Neural cell (in vitro differentiated cells): Measurements from ENCODE around the gene MYMK. TPM values are rescaled to one million over a fixed set of nuclear protein-coding genes. Genes with fewer than 3 reads are reported as not detected.

Experiments
- H2AFZ ChIP-seq: fragments of 200-600, 300-800 bp; sonication (generic), shearing (Covaris generic); 2 replicates; pipeline ENCODE4 v1.6.0; 2014; ENCODE audit warnings: low read depth, mild to moderate bottlenecking, antibody characterized with exemption, low read length, moderate library complexity
- H3F3A ChIP-seq: fragments of 200-600 bp; shearing (Covaris generic); 2 replicates; pipeline ENCODE4 v1.6.1; 2016; ENCODE audit warnings: mild to moderate bottlenecking, moderate library complexity, mixed read lengths, antibody characterized with exemption, low read length; ENCODE audit not compliant: insufficient read depth, poor library complexity, severe bottlenecking
- H3K27ac ChIP-seq: fragments of 200-600, 300-800 bp; sonication (generic), shearing (Covaris generic); 2 replicates; pipeline ENCODE4 v1.5.1; 2014; ENCODE audit warnings: mild to moderate bottlenecking, low read length, moderate library complexity
- H3K27me3 ChIP-seq: fragments of 300-800, 200-600 bp; sonication (generic), shearing (Covaris generic); 2 replicates; pipeline ENCODE4 v1.6.0; 2014; ENCODE audit warnings: mild to moderate bottlenecking, low read depth, low read length, moderate library complexity; ENCODE audit not compliant: insufficient read depth
- H3K36me3 ChIP-seq: fragments of 300-800, 200-600 bp; sonication (generic), shearing (Covaris generic); 2 replicates; pipeline ENCODE4 v1.5.1; 2014; ENCODE audit warnings: mild to moderate bottlenecking, antibody characterized with exemption, low read length, moderate library complexity; ENCODE audit not compliant: insufficient read depth
- H3K4me2 ChIP-seq: fragments of 300-800, 200-600 bp; sonication (generic), shearing (Covaris generic); 2 replicates; pipeline ENCODE4 v1.6.0; 2014; ENCODE audit warnings: mild to moderate bottlenecking, low read length
- H3K4me3 ChIP-seq: fragments of 300-800, 200-600 bp; sonication (generic), shearing (Covaris generic); 2 replicates; pipeline ENCODE4 v1.5.1; 2014; ENCODE audit warnings: mild to moderate bottlenecking, low read length, moderate library complexity
- H3K79me2 ChIP-seq: fragments of 200-600 bp; shearing (Covaris generic); replicated peaks from 2 replicates; pipeline ENCODE4 v1.6.0; 2014; ENCODE audit warnings: mild to moderate bottlenecking, low read length, moderate library complexity; ENCODE audit not compliant: insufficient read depth
- H3K9ac ChIP-seq: fragments of 300-800, 200-600 bp; sonication (generic), shearing (Covaris generic); 2 replicates; pipeline ENCODE4 v1.6.1; 2016; ENCODE audit warnings: mild to moderate bottlenecking, low read length, mixed read lengths
- H3K9me2 ChIP-seq: fragments of 200-600 bp; shearing (Covaris generic); 2 replicates; pipeline ENCODE4 v1.6.1; 2016; ENCODE audit warnings: mild to moderate bottlenecking, low read length, mixed read lengths; ENCODE audit not compliant: insufficient read depth
- H3K9me3 ChIP-seq: fragments of 200-600, 300-800 bp; sonication (generic), shearing (Covaris generic); 2 replicates; pipeline ENCODE4 v1.6.1; 2016; ENCODE audit warnings: mild to moderate bottlenecking, mixed run types, low read length, moderate library complexity, mixed read lengths
- H4K20me1 ChIP-seq: fragments of 200-600 bp; shearing (Covaris generic); 2 replicates; pipeline ENCODE4 v1.6.1; 2016; ENCODE audit warnings: mild to moderate bottlenecking, mixed run types; ENCODE audit not compliant: insufficient read depth
- CTCF ChIP-seq: fragments of 450-650 bp; IDR thresholded peaks from 2 replicates; pipeline ENCODE4 v1.5.1; 2014; ENCODE audit warnings: antibody characterized with exemption, mild to moderate bottlenecking, moderate library complexity; ENCODE audit not compliant: poor library complexity, severe bottlenecking
- EP300 ChIP-seq: fragments of 450-650 bp; conservative IDR thresholded peaks from 2 replicates; pipeline ENCODE4 v1.6.1; 2014; ENCODE audit warnings: antibody characterized with exemption, mild to moderate bottlenecking, moderate library complexity; ENCODE audit not compliant: poor library complexity, severe bottlenecking
- EZH2 ChIP-seq: fragments of 200-600, 300-800 bp; shearing (Covaris generic), sonication (generic); IDR thresholded peaks from 2 replicates; pipeline ENCODE4 v1.6.1; 2014; ENCODE audit warnings: antibody characterized with exemption, low read length, borderline replicate concordance, mild to moderate bottlenecking; ENCODE audit not compliant: insufficient read depth, poor library complexity, severe bottlenecking
- MXI1 ChIP-seq: fragments of 450-650 bp; conservative IDR thresholded peaks from 2 replicates; pipeline ENCODE4 v1.6.1; 2014; ENCODE audit warnings: antibody characterized with exemption, mild to moderate bottlenecking; ENCODE audit not compliant: poor library complexity, severe bottlenecking
- POLR2AphosphoS5 ChIP-seq: IDR thresholded peaks from 2 replicates; pipeline ENCODE4 v1.6.1; 2012
- RAD21 ChIP-seq: fragments of 450-650 bp; conservative IDR thresholded peaks from 2 replicates; pipeline ENCODE4 v1.6.1; 2014; ENCODE audit warnings: antibody characterized with exemption, mild to moderate bottlenecking, moderate library complexity
- REST ChIP-seq: IDR thresholded peaks from 2 replicates; pipeline ENCODE4 v1.6.1; 2012; ENCODE audit warnings: borderline replicate concordance
- SMC3 ChIP-seq: fragments of 450-650 bp; conservative IDR thresholded peaks from 2 replicates; pipeline ENCODE4 v1.6.1; 2014; ENCODE audit warnings: antibody characterized with exemption, mild to moderate bottlenecking, moderate library complexity; ENCODE audit not compliant: poor library complexity
- TAF1 ChIP-seq: IDR thresholded peaks from 2 replicates; pipeline ENCODE4 v1.6.1; 2012; ENCODE audit warnings: low read depth
- polyA plus RNA-seq: library from polyadenylated mRNA; depleted of rRNA; stranded (reverse); fragments of >200 nt; gene quantifications from 2 replicates; pipeline ENCODE4 v1.2.3, GENCODE V29; 2014

MYMK gene
- polyA plus RNA-seq, 1 donor from 2014 or later: not detected

- Histone ChIP-seq H3K4me2 (no peak overlapping the region), H3K9me3 (no peaks in the 10 kb centered on the region), H3K9ac (no peak overlapping the region), H4K20me1 (no peaks in the 10 kb centered on the region), H3K79me2 (no peaks in the 10 kb centered on the region), H3F3A (no peaks in the 10 kb centered on the region), H3K9me2 (no peaks in the 10 kb centered on the region), H3K27me3 (no peaks in the 10 kb centered on the region), H3K4me3 (no peak overlapping the region), H3K36me3 (no peaks in the 10 kb centered on the region), H3K27ac (no peak overlapping the region), H2AFZ (no peak overlapping the region)
- TF ChIP-seq SMC3: no peak
Measured at GRCh38 chr9:133516256-133516960, 8.4 kb downstream of the MYMK start.

GRCh38 chr9:133515615-133516255, 9.0 kb downstream of the MYMK start:
- Histone ChIP-seq H3F3A (no peaks in the 10 kb centered on the region), H3K27ac (no peak overlapping the region), H3K9ac (no peak overlapping the region), H3K4me3 (no peak overlapping the region), H3K4me2 (no peak overlapping the region), H4K20me1 (no peaks in the 10 kb centered on the region), H3K27me3 (no peaks in the 10 kb centered on the region), H2AFZ (no peak overlapping the region), H3K36me3 (no peaks in the 10 kb centered on the region), H3K9me2 (no peaks in the 10 kb centered on the region), H3K79me2 (no peaks in the 10 kb centered on the region), H3K9me3 (no peaks in the 10 kb centered on the region)
- TF ChIP-seq EP300 (no peak), CTCF (no peak)

- Histone ChIP-seq H2AFZ (no peak overlapping the region), H3K4me3 (no peak overlapping the region), H3K4me2 (no peak overlapping the region), H3K27ac (no peak overlapping the region), H3K9me2 (no peaks in the 10 kb centered on the region), H3K27me3 (no peaks in the 10 kb centered on the region), H3K79me2 (no peaks in the 10 kb centered on the region), H3K36me3 (no peaks in the 10 kb centered on the region), H3K9ac (no peak overlapping the region), H3K9me3 (no peaks in the 10 kb centered on the region), H4K20me1 (no peaks in the 10 kb centered on the region), H3F3A (no peaks in the 10 kb centered on the region)
- TF ChIP-seq REST: no peak
- no peak for TF ChIP-seq RAD21
- no peak for TF ChIP-seq EP300
- TF ChIP-seq POLR2AphosphoS5: no peak
- no peak for TF ChIP-seq TAF1
- no peak for TF ChIP-seq MXI1
- no peak for TF ChIP-seq CTCF
- no peak for TF ChIP-seq EZH2
- no peak for TF ChIP-seq SMC3
Measured at GRCh38 chr9:133515240-133515610, 9.5 kb downstream of the MYMK start.
